MCF 10A (cell line): ENCODE measurements around the gene NCAM1. TPM values are rescaled to one million over a fixed set of nuclear protein-coding genes. Genes with fewer than 3 reads are reported as not detected.

ENCODE experiments used
- BruUV-seq: library from RNA; stranded (reverse); fragments of 400-500 nt; replicated peaks from 2 replicates; lab custom pipeline; 2021; lab: Mats Ljungman, UMichigan
- CTCF ChIA-PET: fragments of 300-600 bp; sonication (Branson Sonifier 250); formaldehyde crosslinking; extraction: SDS; loops from one replicate; lab custom pipeline; 2021; ENCODE audit warnings: antibody characterized with exemption, inconsistent platforms; lab: Yijun Ruan, JAX
- POLR2A ChIA-PET: fragments of 300-600, 350-650 bp; sonication (Branson Sonifier 250); formaldehyde crosslinking; extraction: SDS; loops from one replicate; lab custom pipeline; 2020; ENCODE audit warnings: antibody characterized with exemption, inconsistent platforms; lab: Yijun Ruan, JAX
- DNase-seq: peaks from one replicate; pipeline ENCODE4 v3.0.0-alpha.2; 2018; ENCODE audit not compliant: unreplicated experiment
- H3K27ac Mint-ChIP-seq: one replicate; pipeline ENCODE4 v1.8.0; 2022; ENCODE audit warnings: mild to moderate bottlenecking, low read depth, mixed read lengths; ENCODE audit not compliant: unreplicated experiment
- H3K27me3 Mint-ChIP-seq: one replicate; pipeline ENCODE4 v1.8.0; 2022; ENCODE audit warnings: mixed read lengths; ENCODE audit not compliant: insufficient read depth, unreplicated experiment
- H3K36me3 Mint-ChIP-seq: one replicate; pipeline ENCODE4 v1.8.0; 2022; ENCODE audit warnings: mild to moderate bottlenecking, moderate library complexity, mixed read lengths; ENCODE audit not compliant: insufficient read depth, unreplicated experiment
- H3K4me1 Mint-ChIP-seq: one replicate; pipeline ENCODE4 v1.8.0; 2022; ENCODE audit warnings: mixed read lengths; ENCODE audit not compliant: insufficient read depth, unreplicated experiment
- H3K4me3 Mint-ChIP-seq: one replicate; pipeline ENCODE4 v1.8.0; 2022; ENCODE audit warnings: mild to moderate bottlenecking, moderate library complexity, mixed read lengths; ENCODE audit not compliant: unreplicated experiment
- H3K9me3 Mint-ChIP-seq: one replicate; pipeline ENCODE4 v1.8.0; 2022; ENCODE audit warnings: mixed read lengths; ENCODE audit not compliant: unreplicated experiment
- intact Hi-C: fragments of 100-400 bp; cut with micrococcal nuclease; formaldehyde crosslinking; loops from 2 replicates; pipeline ENCODE4 v1.14.1; 2022
- total RNA-seq: library from RNA; stranded (reverse); gene quantifications from 2 replicates; pipeline ENCODE4 v1.2.3, GENCODE V29; 2022
- TF ChIP-seq, protein P1 (sequence below): fragments of 200-600 bp; IDR thresholded peaks from one replicate; pipeline ENCODE4 v1.8.0; 2022; ENCODE audit warnings: antibody characterized with exemption, mild to moderate bottlenecking; ENCODE audit not compliant: unreplicated experiment

NCAM1 gene
- total RNA-seq, 1 experiment from 2014 or later = 0.19 TPM

DNA sequence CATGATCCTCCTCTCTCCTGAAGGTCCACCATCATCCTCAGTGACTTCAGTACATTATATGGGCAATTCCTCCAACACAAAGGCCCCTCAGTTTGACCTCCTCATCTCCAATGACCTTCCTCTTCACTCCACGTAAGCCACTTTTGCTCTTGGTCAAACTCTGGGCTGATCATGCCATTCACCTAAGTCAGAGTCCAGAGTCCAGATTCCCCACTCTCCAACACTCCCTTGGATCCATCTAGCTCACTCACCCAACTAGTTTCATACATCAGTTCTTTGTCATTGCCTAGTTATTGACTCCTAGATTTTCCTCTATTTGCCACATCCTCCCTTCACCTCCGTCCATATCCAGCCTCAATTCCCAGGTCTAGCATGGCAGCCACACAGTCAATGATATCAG, 322.7 kb downstream of the NCAM1 start:
- DNase-seq = no peak
- H3K36me3 Mint-ChIP-seq = no peaks in the 10 kb centered on the region
- no peaks in the 10 kb centered on the region for H3K27me3 Mint-ChIP-seq
- POLR2A ChIA-PET = interaction anchor here (1.1 kb wide), 1 partner anchor 1030 kb away, joined by 3 read pairs; no protein-coding TSS in a partner anchor
- no peaks in the 10 kb centered on the region for H3K4me1 Mint-ChIP-seq
- TF ChIP-seq, protein P1, sequence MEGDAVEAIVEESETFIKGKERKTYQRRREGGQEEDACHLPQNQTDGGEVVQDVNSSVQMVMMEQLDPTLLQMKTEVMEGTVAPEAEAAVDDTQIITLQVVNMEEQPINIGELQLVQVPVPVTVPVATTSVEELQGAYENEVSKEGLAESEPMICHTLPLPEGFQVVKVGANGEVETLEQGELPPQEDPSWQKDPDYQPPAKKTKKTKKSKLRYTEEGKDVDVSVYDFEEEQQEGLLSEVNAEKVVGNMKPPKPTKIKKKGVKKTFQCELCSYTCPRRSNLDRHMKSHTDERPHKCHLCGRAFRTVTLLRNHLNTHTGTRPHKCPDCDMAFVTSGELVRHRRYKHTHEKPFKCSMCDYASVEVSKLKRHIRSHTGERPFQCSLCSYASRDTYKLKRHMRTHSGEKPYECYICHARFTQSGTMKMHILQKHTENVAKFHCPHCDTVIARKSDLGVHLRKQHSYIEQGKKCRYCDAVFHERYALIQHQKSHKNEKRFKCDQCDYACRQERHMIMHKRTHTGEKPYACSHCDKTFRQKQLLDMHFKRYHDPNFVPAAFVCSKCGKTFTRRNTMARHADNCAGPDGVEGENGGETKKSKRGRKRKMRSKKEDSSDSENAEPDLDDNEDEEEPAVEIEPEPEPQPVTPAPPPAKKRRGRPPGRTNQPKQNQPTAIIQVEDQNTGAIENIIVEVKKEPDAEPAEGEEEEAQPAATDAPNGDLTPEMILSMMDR = no peak
- no TSS peak for BruUV-seq
- CTCF ChIA-PET = interaction anchor here (2.3 to 3.4 kb wide), 3 partner anchors 486 to 696 kb away, joined by 5 to 15 read pairs (median 10); no protein-coding TSS in a partner anchor
- H3K4me3 Mint-ChIP-seq = no peak overlapping the region
- no peak overlapping the region for H3K27ac Mint-ChIP-seq
- intact Hi-C loops = no loop called here
- H3K9me3 Mint-ChIP-seq = no peaks in the 10 kb centered on the region

DNA sequence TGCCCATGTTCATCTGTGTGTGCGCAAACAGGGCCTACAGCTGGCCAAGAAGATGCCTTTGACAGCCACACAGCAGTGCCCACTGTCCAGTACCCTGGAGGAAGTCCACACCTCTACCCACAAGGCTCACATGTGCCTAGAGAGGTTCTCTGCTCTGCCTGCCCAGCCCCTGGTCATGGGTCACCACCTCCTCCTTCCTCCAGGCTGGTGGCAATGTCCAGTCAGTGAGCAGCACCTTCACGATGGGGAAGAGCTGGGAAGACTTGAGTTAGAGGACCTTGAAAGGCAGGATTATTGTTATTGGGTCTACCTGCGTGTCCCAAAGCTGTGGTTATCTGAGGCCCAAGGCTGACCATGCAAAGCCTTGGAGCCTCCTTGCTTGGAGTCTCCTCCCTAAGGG, 324.8 kb downstream of the NCAM1 start:
- ChIA-PET POLR2A (no interaction called here), CTCF (interaction anchor here (0.9 to 6.4 kb wide), 3 partner anchors 11 to 697 kb away, joined by 3 to 74 read pairs (median 3); no protein-coding TSS in a partner anchor)

DNA sequence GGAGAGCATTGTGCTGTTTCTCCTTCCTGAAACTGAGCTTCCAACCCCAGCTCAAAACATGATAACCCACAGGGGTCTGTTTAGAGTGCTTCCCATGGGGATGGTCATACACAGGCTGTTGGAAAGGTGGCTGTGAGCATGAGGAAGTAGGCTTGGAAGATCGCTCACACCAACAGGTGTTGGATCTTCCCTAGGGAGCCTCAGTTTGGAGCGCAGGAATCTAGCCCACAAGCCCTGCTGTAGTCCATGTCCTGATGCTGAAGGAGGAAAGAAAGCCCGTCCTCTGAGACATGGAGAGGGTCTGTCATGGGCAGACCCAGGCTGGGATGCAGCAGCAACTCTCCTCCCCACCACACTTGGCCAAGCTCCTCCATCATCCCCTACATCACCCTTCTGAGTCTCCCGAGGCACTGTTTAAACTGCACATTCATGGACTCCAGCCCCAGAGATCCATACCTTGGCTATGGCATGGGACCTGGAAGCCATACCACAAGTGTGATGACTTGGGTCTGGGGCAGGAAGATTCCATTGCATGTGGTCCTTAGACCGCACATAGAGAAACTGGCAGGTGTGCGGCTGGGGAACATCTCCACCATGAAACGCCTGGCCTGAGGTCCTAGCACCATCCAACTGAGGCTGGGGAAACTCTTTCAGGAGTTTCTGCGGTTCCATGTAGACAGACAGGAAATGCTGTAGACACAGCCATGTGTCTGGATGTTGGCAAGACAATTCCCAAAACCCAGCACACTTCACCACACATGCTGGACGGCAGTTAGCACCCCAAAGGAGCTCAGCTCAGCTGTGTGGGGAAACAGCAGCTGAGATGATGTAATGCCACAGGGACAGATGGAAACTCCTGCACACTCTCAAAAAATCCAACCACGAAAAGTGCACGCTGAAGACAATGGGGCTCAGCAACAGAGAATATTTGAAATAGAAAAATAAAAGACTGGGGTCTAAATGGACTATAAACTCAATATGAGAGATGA, 325.6 kb downstream of the NCAM1 start:
- Mint-ChIP-seq H3K4me3 (no peak overlapping the region), H3K4me1 (no peaks in the 10 kb centered on the region), H3K27ac (no peak overlapping the region), H3K27me3 (peaks cover 10% of the 10 kb centered on the region), H3K9me3 (no peaks in the 10 kb centered on the region), H3K36me3 (no peaks in the 10 kb centered on the region)
- no peak for DNase-seq
- BruUV-seq = no TSS peak
- intact Hi-C loops = no loop called here
- ChIA-PET CTCF (interaction anchor here (0.9 to 6.4 kb wide), 4 partner anchors 11 to 698 kb away, joined by 3 to 74 read pairs (median 22); no protein-coding TSS in a partner anchor), POLR2A (no interaction called here)
- TF ChIP-seq, protein P1 = no peak

More for the DNA sequence above, 324.8 kb downstream of the NCAM1 start:
- DNase-seq = no peak
- no TSS peak for BruUV-seq
- Mint-ChIP-seq H3K9me3 (no peaks in the 10 kb centered on the region), H3K36me3 (no peaks in the 10 kb centered on the region), H3K27me3 (peaks cover 2% of the 10 kb centered on the region), H3K4me1 (no peaks in the 10 kb centered on the region), H3K4me3 (no peak overlapping the region), H3K27ac (no peak overlapping the region)
- intact Hi-C loops = no loop called here
- TF ChIP-seq, protein P1 = no peak

DNA sequence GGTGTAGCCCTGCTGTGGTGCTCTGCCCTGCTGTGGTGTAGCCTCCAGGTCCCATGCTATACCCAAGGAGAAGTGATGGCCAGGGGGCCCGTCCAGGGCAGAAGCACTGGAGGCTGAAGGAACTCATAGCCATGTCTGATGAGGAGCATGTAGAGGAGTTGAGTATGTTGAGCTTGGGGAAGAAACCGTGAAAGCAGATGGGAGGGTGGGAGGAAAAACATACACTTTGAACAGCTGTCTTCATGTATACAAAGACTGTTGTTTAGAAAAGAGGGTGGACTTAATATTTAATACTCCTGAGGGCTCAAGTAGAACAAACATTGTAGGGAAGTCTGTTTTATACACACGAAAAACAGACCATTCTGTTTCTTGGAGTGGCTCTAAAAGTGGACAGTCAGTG, 326.6 kb downstream of the NCAM1 start:
- ChIA-PET CTCF (interaction anchor here (0.5 to 6.4 kb wide), 6 partner anchors 32 to 1003 kb away, joined by 3 to 74 read pairs (median 23); no protein-coding TSS in a partner anchor), POLR2A (no interaction called here)
- TF ChIP-seq, protein P1 = no peak
- Mint-ChIP-seq H3K4me1 (no peaks in the 10 kb centered on the region), H3K36me3 (no peaks in the 10 kb centered on the region), H3K27ac (no peak overlapping the region), H3K9me3 (no peaks in the 10 kb centered on the region), H3K4me3 (no peak overlapping the region), H3K27me3 (peaks cover 20% of the 10 kb centered on the region)
- intact Hi-C loops = loop anchor here (2.0 kb wide), 1 partner anchor 1069 kb away; no protein-coding TSS in a partner anchor
- DNase-seq = no peak
- BruUV-seq = no TSS peak
